HepG2 (cell line): Measurements from ENCODE around the gene ALKBH2. TPM values are rescaled to one million over a fixed set of nuclear protein-coding genes. Genes with fewer than 3 reads are reported as not detected.

Experiments
- ATAC-seq: fragments of 200-7000 bp; cut with Tn5 transposase; 3 replicates; pipeline ENCODE4 v1.9.1; 2020; ENCODE audit warnings: mild to moderate bottlenecking, moderate library complexity
- BruUV-seq: library from RNA; stranded (reverse); fragments of 400-500 nt; replicated peaks from 2 replicates; lab custom pipeline; 2021; lab: Mats Ljungman, UMichigan
- CTCF ChIA-PET: fragments of 300-600 bp; formaldehyde crosslinking; extraction: SDS; loops from one replicate; lab custom pipeline; 2021; ENCODE audit warnings: low total read pairs, inconsistent platforms, low intra/inter-chr PET ratio; lab: Yijun Ruan, JAX
- POLR2A ChIA-PET: fragments of 350-600 bp; sonication (Branson Sonifier 250); formaldehyde crosslinking; loops from one replicate; lab custom pipeline; 2020; ENCODE audit warnings: antibody characterized with exemption, inconsistent platforms; lab: Yijun Ruan, JAX
- DNase-seq: peaks from one replicate; pipeline ENCODE4 v3.0.0-alpha.2; 2015; ENCODE audit warnings: low spot score
- FAIRE-seq: peaks from 3 replicates; lab custom pipeline; 2011; peaks lifted over from hg19 to GRCh38; lab: Jason Lieb, UNC
- H2AFZ ChIP-seq: one replicate; pipeline ENCODE4 v1.6.1; 2011; ENCODE audit warnings: low read length, inconsistent platforms
- H3K27ac ChIP-seq: fragments of 300-600 bp; 3 replicates; pipeline ENCODE4 v1.8.0; 2011; ENCODE audit warnings: mixed run types, mild to moderate bottlenecking, mixed read lengths, low read length, inconsistent platforms; ENCODE audit not compliant: insufficient read depth; ENCODE audit errors: extremely low read length
- H3K27me3 ChIP-seq, 2 experiments: fragments of 200-600 bp in 1 of 2; 2 replicates in 1 of 2; 3 replicates in 1 of 2; pipeline versions ENCODE4 v1.6.0 to v1.8.0; 2011; ENCODE audit warnings: low read length in 2 of 2, mild to moderate bottlenecking in 2 of 2, moderate library complexity in 2 of 2, inconsistent platforms in 1 of 2; ENCODE audit not compliant: insufficient read depth in 2 of 2, control insufficient read depth in 1 of 2
- H3K36me3 ChIP-seq, 2 experiments: fragments of 200-600 bp in 1 of 2; replicated peaks in 1 of 2; 2 replicates in 1 of 2; 3 replicates in 1 of 2; pipeline versions ENCODE4 v1.5.1 to v1.8.0; 2011; ENCODE audit warnings: low read length in 2 of 2, inconsistent platforms in 1 of 2; ENCODE audit not compliant: insufficient read depth in 2 of 2, control insufficient read depth in 1 of 2
- H3K4me1 ChIP-seq: 2 replicates; pipeline ENCODE4 v1.5.1; 2012; ENCODE audit warnings: low read length, inconsistent platforms; ENCODE audit not compliant: insufficient read depth
- H3K4me2 ChIP-seq: 2 replicates; pipeline ENCODE4 v1.6.0; 2011; ENCODE audit warnings: low read depth, low read length, inconsistent platforms
- H3K4me3 ChIP-seq, 3 experiments: fragments of 200-600 bp in 1 of 3; sonication (generic), shearing (Covaris generic) in 1 of 3; replicated peaks in 1 of 3; 2 replicates each; pipeline ENCODE4 v1.5.1; 2011 to 2016; ENCODE audit warnings: low read length in 3 of 3, inconsistent platforms in 2 of 3, low read depth in 2 of 3, mild to moderate bottlenecking in 2 of 3, control low read depth in 1 of 3, mixed read lengths in 1 of 3; ENCODE audit not compliant: insufficient read depth in 1 of 3
- H3K79me2 ChIP-seq: one replicate; pipeline ENCODE4 v1.6.1; 2011; ENCODE audit warnings: low read length, inconsistent platforms; ENCODE audit not compliant: insufficient read depth
- H3K9ac ChIP-seq: 2 replicates; pipeline ENCODE4 v1.6.0; 2011; ENCODE audit warnings: mild to moderate bottlenecking, low read depth, low read length, inconsistent platforms; ENCODE audit not compliant: insufficient read depth
- H3K9me3 ChIP-seq: 2 replicates; pipeline ENCODE4 v1.5.1; 2012; ENCODE audit warnings: mild to moderate bottlenecking, low read length
- H4K20me1 ChIP-seq: 2 replicates; pipeline ENCODE4 v1.6.0; 2011; ENCODE audit warnings: inconsistent platforms, mild to moderate bottlenecking, low read length, moderate library complexity; ENCODE audit not compliant: insufficient read depth
- ASH2L ChIP-seq: fragments of 300-600, 200-600 bp; sonication (generic); IDR thresholded peaks from 2 replicates; pipeline ENCODE4 v1.7.0; 2017; ENCODE audit warnings: low read depth, mild to moderate bottlenecking, moderate library complexity, mixed read lengths, low read length; ENCODE audit not compliant: insufficient read length
- ATM ChIP-seq: fragments of 450-650 bp; IDR thresholded peaks from 2 replicates; pipeline ENCODE4 v1.7.1; 2017; ENCODE audit warnings: mild to moderate bottlenecking, borderline replicate concordance
- DNMT3B ChIP-seq: conservative IDR thresholded peaks from 2 replicates; pipeline ENCODE4 v1.6.1; 2016; ENCODE audit warnings: missing biosample characterization, control low read depth
- ELF3 ChIP-seq: IDR thresholded peaks from 2 replicates; pipeline ENCODE4 v1.6.1; 2016; ENCODE audit warnings: missing genetic modification reagents, missing compliant biosample characterization
- GATAD1 ChIP-seq: IDR thresholded peaks from 2 replicates; pipeline ENCODE4 v1.6.1; 2016; ENCODE audit warnings: missing genetic modification reagents, missing compliant biosample characterization
- HMG20A ChIP-seq: IDR thresholded peaks from 2 replicates; pipeline ENCODE4 v1.6.1; 2016; ENCODE audit warnings: borderline replicate concordance
- HOXD1 ChIP-seq: sonication (generic); formaldehyde crosslinking; IDR thresholded peaks from 2 replicates; pipeline ENCODE4 v1.5.0; 2020; ENCODE audit warnings: missing genetic modification reagents
- KLF13 ChIP-seq: sonication (generic); formaldehyde crosslinking; IDR thresholded peaks from 2 replicates; pipeline ENCODE4 v1.4.0; 2020; ENCODE audit warnings: mild to moderate bottlenecking, missing genetic modification reagents
- MED1 ChIP-seq: sonication (generic); formaldehyde crosslinking; IDR thresholded peaks from 2 replicates; pipeline ENCODE4 v1.4.0; 2020; ENCODE audit warnings: missing genetic modification reagents
- MIER3 ChIP-seq: IDR thresholded peaks from 2 replicates; pipeline ENCODE4 v1.6.1; 2016; ENCODE audit warnings: missing compliant biosample characterization, borderline replicate concordance
- MTF2 ChIP-seq: sonication (generic); formaldehyde crosslinking; IDR thresholded peaks from 2 replicates; pipeline ENCODE4 v1.5.0; 2020; ENCODE audit warnings: missing genetic modification reagents, borderline replicate concordance
- NR2F6 ChIP-seq, 2 experiments: IDR thresholded peaks; 2 replicates each; pipeline ENCODE4 v1.6.1; 2016; ENCODE audit warnings: antibody characterized with exemption in 1 of 2, mild to moderate bottlenecking in 1 of 2
- SOX5 ChIP-seq: IDR thresholded peaks from 2 replicates; pipeline ENCODE4 v1.6.1; 2016; ENCODE audit warnings: borderline replicate concordance
- ZFX ChIP-seq: sonication (generic); formaldehyde crosslinking; IDR thresholded peaks from 2 replicates; pipeline ENCODE4 v1.4.0; 2020; ENCODE audit warnings: mild to moderate bottlenecking, low read depth, missing genetic modification reagents, moderate library complexity
- ZNF12 ChIP-seq: sonication (generic); formaldehyde crosslinking; IDR thresholded peaks from 2 replicates; pipeline ENCODE4 v1.5.0; 2020; ENCODE audit warnings: missing genetic modification reagents
- ZNF256 ChIP-seq: sonication (generic); formaldehyde crosslinking; conservative IDR thresholded peaks from 2 replicates; pipeline ENCODE4 v1.4.0; 2020; ENCODE audit warnings: missing genetic modification reagents
- ZNF644 ChIP-seq: IDR thresholded peaks from 2 replicates; pipeline ENCODE4 v1.6.1; 2016; ENCODE audit warnings: low read depth
- ZNF652 ChIP-seq: IDR thresholded peaks from 2 replicates; pipeline ENCODE4 v1.6.1; 2016; ENCODE audit warnings: low read depth, borderline replicate concordance
- ZNF747 ChIP-seq: sonication (generic); formaldehyde crosslinking; IDR thresholded peaks from 2 replicates; pipeline ENCODE4 v1.8.1; 2023; ENCODE audit warnings: missing genetic modification reagents, mild to moderate bottlenecking, borderline replicate concordance
- ZNF839 ChIP-seq: sonication (generic); formaldehyde crosslinking; IDR thresholded peaks from 2 replicates; pipeline ENCODE4 v1.4.0; 2020; ENCODE audit warnings: missing genetic modification reagents, mild to moderate bottlenecking, borderline replicate concordance
- WGBS: methylation state at CpG from one replicate; pipeline ENCODE4 v1.1.6; 2017; ENCODE audit warnings: low lambda C conversion rate; 5-methylcytosine and 5-hydroxymethylcytosine counted together
- in situ Hi-C: cut with HindIII; loops from 2 replicates; pipeline ENCODE4 v1.10.0; 2017; ENCODE audit warnings: low pct_unique_long_range_greater_than_20kb; ENCODE audit not compliant: extremely low pct_ligation_motif_present
- intact Hi-C: fragments of 100-400 bp; cut with micrococcal nuclease; formaldehyde crosslinking; loops from one replicate; pipeline ENCODE4 v1.10.0; 2022; ENCODE audit not compliant: unreplicated experiment
- polyA plus RNA-seq, 8 experiments: library from polyadenylated mRNA; depleted of rRNA in 3 of 8; stranded (reverse) in 7 of 8; unstranded in 1 of 8; fragments of >200 nt; fragmentation: Illumina TruSeq in 4 of 8; extraction: Trizol in 4 of 8; gene quantifications; 2 replicates each; pipeline versions ENCODE4 v1.2.1 to v1.2.3, GENCODE V29; 2011 to 2016; ENCODE audit warnings: low read depth in 4 of 8, missing spikeins in 1 of 8, mixed read lengths in 1 of 8; ENCODE audit not compliant: insufficient read depth in 1 of 8
- total RNA-seq, 5 experiments: library from RNA; depleted of rRNA; stranded (reverse); fragments of >200 nt; fragmentation: Illumina TruSeq; extraction: Trizol; gene quantifications; 2 replicates each; pipeline ENCODE4 v1.2.3, GENCODE V29; 2016; ENCODE audit warnings: low read depth in 1 of 5
- TF ChIP-seq, protein P1 (sequence below): IDR thresholded peaks from 2 replicates; pipeline ENCODE4 v1.6.1; 2012; ENCODE audit warnings: inconsistent platforms
- TF ChIP-seq, protein P2 (sequence below): sonication (generic); IDR thresholded peaks from 2 replicates; pipeline ENCODE4 v1.6.1; 2016; ENCODE audit warnings: low read depth, borderline replicate concordance
- TF ChIP-seq, protein P3 (sequence below): sonication (generic); formaldehyde crosslinking; IDR thresholded peaks from 2 replicates; pipeline ENCODE4 v1.8.1; 2023; ENCODE audit warnings: mild to moderate bottlenecking, inconsistent platforms, moderate library complexity, missing genetic modification reagents, borderline replicate concordance

ALKBH2 gene
- total and polyA plus RNA-seq, 2 of the 13 experiments (the other 11 are each of a cell fraction or from before 2014, with no cell fraction given), result 21.0 to 40.5 TPM

DNA sequence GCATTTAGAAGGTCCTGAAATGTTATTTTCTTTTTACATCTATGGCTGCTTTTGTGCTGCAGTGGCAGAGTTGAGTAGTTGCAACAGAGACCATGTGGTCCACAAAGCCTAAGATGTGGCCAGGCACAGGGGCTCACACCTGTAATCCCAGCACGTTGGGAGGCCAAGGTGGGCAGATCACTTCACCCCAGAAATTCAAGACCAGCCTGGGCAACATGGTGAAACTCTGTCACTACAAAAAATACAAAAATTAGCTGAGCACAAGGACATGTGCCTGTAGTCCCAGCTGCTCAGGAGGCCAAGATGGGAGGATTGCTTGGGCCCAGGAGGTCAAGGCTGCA lies 27.4 kb downstream of the ALKBH2 start (continued):
- TF ChIP-seq ZNF644 (CRISPR knock-in tag) (0 out of 2 replicates have a peak, but pooled peaks have one; percentile 4), MED1 (CRISPR knock-in tag) (0 out of 2 replicates have a peak, but pooled peaks have one; percentile 2), ZNF747 (CRISPR knock-in tag) (no peak), ZFX (CRISPR knock-in tag) (peak; percentile 43; the same call in 1 of the 2 replicates), ASH2L (peak; percentile 2), GATAD1 (CRISPR knock-in tag) (peak; percentile 4; the same call in 1 of the 2 replicates), ZNF12 (no peak; the same call in 1 of the 2 replicates)
- TF ChIP-seq, protein P1, sequence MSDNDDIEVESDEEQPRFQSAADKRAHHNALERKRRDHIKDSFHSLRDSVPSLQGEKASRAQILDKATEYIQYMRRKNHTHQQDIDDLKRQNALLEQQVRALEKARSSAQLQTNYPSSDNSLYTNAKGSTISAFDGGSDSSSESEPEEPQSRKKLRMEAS, result peak; percentile 6; the same call in 1 of the 2 replicates
- TF ChIP-seq, protein P2, sequence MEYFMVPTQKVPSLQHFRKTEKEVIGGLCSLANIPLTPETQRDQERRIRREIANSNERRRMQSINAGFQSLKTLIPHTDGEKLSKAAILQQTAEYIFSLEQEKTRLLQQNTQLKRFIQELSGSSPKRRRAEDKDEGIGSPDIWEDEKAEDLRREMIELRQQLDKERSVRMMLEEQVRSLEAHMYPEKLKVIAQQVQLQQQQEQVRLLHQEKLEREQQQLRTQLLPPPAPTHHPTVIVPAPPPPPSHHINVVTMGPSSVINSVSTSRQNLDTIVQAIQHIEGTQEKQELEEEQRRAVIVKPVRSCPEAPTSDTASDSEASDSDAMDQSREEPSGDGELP, result peak; percentile 11
- TF ChIP-seq, all 625 proteins: peak for 30

DNA sequence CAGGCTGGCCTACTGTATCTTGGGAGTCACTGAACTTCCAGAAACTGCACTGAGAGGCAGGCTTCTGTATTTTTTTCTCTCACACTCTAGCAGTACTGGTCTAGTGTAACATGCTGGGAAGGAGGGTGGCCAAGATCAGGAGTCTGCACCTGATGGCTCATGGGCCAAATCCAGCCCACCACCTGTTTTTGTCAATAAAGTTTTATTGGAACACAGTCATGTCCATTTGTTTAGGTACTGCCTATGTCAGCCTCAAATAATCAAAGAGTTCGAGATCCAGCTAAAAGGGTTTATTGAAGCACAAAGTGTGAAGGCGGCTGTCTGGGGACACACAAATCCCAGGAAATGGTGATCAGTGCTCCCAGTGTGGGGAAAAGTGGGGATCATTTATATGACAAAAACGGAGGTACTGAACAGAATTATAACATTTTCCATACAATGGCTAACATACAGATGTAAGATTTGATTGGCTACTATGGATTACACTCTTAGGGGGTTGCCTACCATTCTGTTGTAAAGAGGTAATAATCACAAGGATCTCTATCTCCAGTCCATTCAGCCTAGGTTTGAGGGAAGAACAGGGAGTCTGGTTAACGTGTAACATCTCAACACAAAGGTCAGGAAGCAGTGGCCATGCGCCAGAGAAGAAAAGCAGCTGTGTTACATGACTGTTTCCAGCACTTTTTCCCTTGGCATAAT lies 28.0 kb downstream of the ALKBH2 start:
- no peaks in the 10 kb centered on the region for H3K79me2 ChIP-seq
- ChIA-PET POLR2A (interaction anchor here (0.7 to 2.0 kb wide), 5 partner anchors 13 to 33 kb away, joined by 3 to 5 read pairs (median 4); partner anchors contain the start of genes ALKBH2 and USP30), CTCF (no interaction called here)
- peak overlapping the region; percentile 73 for H3K4me2 ChIP-seq
- 11% methylated on average over 5 of the region's 5 CpGs for WGBS
- ATAC-seq (peak; percentile 91), FAIRE-seq (peak; percentile 99), DNase-seq (peak; percentile 84)
- H3K4me3 ChIP-seq, result peak overlapping the region in 2 of 3 experiments; percentile 14 to 38; a peak in 3 of 6 replicates
- H3K9ac ChIP-seq, result peak overlapping the region; percentile 58
- H3K9me3 ChIP-seq, result no peaks in the 10 kb centered on the region
- no peak overlapping the region for H2AFZ ChIP-seq
- in situ Hi-C loops, result no loop called here
- peaks cover 46% of the 10 kb centered on the region for H3K4me1 ChIP-seq
- no peaks in the 10 kb centered on the region for H3K27me3 ChIP-seq
- no peaks in the 10 kb centered on the region for H4K20me1 ChIP-seq
- H3K36me3 ChIP-seq, result peaks cover 0 to 4% of the 10 kb centered on the region in 2 experiments; a peak in 3 of 5 replicates
- intact Hi-C loops, result no loop called here
- BruUV-seq, result no TSS peak
- H3K27ac ChIP-seq, result peak overlapping the region; percentile 80
- TF ChIP-seq ZNF839 (CRISPR knock-in tag), result no peak
- no peak for TF ChIP-seq ATM
- TF ChIP-seq ELF3 (CRISPR knock-in tag), result peak; percentile 34; the same call in 1 of the 2 replicates
- TF ChIP-seq HOXD1 (CRISPR knock-in tag), result no peak
- TF ChIP-seq, protein P3, sequence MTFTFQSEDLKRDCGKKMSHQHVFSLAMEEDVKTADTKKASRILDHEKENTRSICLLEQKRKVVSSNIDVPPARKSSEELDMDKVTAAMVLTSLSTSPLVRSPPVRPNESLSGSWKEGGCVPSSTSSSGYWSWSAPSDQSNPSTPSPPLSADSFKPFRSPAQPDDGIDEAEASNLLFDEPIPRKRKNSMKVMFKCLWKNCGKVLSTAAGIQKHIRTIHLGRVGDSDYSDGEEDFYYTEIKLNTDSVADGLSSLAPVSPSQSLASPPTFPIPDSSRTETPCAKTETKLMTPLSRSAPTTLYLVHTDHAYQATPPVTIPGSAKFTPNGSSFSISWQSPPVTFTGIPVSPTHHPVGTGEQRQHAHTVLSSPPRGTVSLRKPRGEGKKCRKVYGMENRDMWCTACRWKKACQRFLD (CRISPR knock-in tag), result no peak
- TF ChIP-seq MTF2 (CRISPR knock-in tag), result no peak
- TF ChIP-seq MIER3, result 0 out of 2 replicates have a peak, but pooled peaks have one; percentile 8
- TF ChIP-seq KLF13 (CRISPR knock-in tag), result no peak
- TF ChIP-seq ZNF256, result 0 out of 2 replicates have a peak, but pooled peaks have one; percentile 16
- peak; percentile 45 for TF ChIP-seq SOX5 (CRISPR knock-in tag)
- TF ChIP-seq HMG20A, result peak; percentile 46; the same call in 1 of the 2 replicates
- TF ChIP-seq ZNF652 (CRISPR knock-in tag), result no peak
- TF ChIP-seq DNMT3B (CRISPR knock-in tag), result 0 out of 2 replicates have a peak, but pooled peaks have one; percentile 26
- 0 out of 2 replicates have a peak, but pooled peaks have one; percentile 59 for TF ChIP-seq NR2F6 (IDR thresholded peaks at IDR 0.05)
- peak; percentile 65 for TF ChIP-seq NR2F6 (CRISPR knock-in tag; IDR thresholded peaks at IDR 0.05)
